Stimulated activated effector memory CD8-positive, alpha-beta T cell treated with anti-CD3 and anti-CD28 coated beads, Interleukin-12 subunit alpha, Interleukin-12 subunit beta, amount 100 ng/mL, for 72 hours (primary cell): ENCODE measurements around the gene POLH.
"Not testable (repeated sequence)": the region's sequence is repeated elsewhere in the genome, so short reads cannot be mapped to it uniquely, and the experiment has no call there.

Experiments
- ATAC-seq: fragments of 150-1000 bp; cut with Tn5 transposase; 2 replicates; pipeline ENCODE4 v1.10.0; 2021
- DNase-seq, 2 donors: peaks; one replicate each; pipeline ENCODE4 v3.0.0; 2021 to 2022; ENCODE audit warnings: low spot score in 2 of 2
- H3K27ac Mint-ChIP-seq: one replicate; pipeline ENCODE4 v1.8.0; 2022; ENCODE audit warnings: mild to moderate bottlenecking, mixed read lengths
- H3K36me3 Mint-ChIP-seq: one replicate; pipeline ENCODE4 v1.8.0; 2022; ENCODE audit warnings: mild to moderate bottlenecking, mixed read lengths
- H3K4me1 Mint-ChIP-seq: one replicate; pipeline ENCODE4 v1.8.0; 2022; ENCODE audit warnings: mixed read lengths
- H3K4me3 Mint-ChIP-seq: one replicate; pipeline ENCODE4 v1.8.0; 2022; ENCODE audit warnings: mild to moderate bottlenecking, mixed read lengths
- H3K9me3 Mint-ChIP-seq: one replicate; pipeline ENCODE4 v1.8.0; 2022; ENCODE audit warnings: mixed read lengths

POLH gene

DNA sequence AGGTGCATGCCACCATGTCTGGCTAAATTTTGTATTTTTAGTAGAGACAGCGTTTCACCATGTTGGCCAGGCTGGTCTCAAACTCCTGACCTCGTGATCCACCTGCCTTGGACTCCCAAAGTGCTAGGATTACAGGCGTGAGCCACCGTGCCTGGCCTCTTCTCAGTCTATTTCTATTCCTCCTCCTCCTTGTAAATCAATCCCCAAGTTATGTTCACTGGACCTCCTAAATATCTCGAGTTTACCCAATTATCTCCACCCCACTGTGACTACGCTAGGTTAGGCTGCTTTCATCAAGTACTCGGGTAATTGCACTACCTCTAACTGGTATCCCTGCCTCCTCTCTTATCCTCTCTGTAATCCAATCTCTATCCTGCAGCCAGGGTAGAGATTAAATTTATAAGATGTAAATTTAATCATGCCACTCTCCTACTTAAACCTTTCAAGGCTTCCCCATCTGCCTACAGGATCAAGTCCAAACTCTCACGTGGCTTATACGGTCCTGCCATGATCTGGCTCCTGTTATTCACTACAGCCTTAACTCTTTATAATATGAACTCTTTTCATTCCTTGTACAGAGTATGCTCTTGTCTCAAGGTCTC lies 58.8 kb downstream of the POLH start:
- Mint-ChIP-seq H3K4me3 (peak overlapping the region; percentile 97), H3K36me3 (peaks cover 54% of the 10 kb centered on the region), H3K27ac (peak overlapping the region; percentile 96), H3K4me1 (peaks cover 37% of the 10 kb centered on the region), H3K9me3 (no peaks in the 10 kb centered on the region)
- DNase-seq = no peak
- ATAC-seq = no peak

GRCh38 chr6:43635387-43636307 lies 59.7 kb downstream of the POLH start, which contains the start of gene MAD2L1BP:
TSS of gene MAD2L1BP (plus strand) at chr6:43635840. CDS start at chr6:43635876, 36 bp downstream.
- peak within 1 kb of the TSS; percentile 97 for H3K4me3 Mint-ChIP-seq
- peak within 1 kb of the TSS; percentile 96 for H3K27ac Mint-ChIP-seq
- peaks cover 39% of the 10 kb centered on the region for H3K4me1 Mint-ChIP-seq
- no peaks in the 10 kb centered on the region for H3K9me3 Mint-ChIP-seq
- DNase-seq (peak; percentile 75 to 96), ATAC-seq (peak; percentile 91)
- peaks cover 62% of the 10 kb centered on the region for H3K36me3 Mint-ChIP-seq

DNA sequence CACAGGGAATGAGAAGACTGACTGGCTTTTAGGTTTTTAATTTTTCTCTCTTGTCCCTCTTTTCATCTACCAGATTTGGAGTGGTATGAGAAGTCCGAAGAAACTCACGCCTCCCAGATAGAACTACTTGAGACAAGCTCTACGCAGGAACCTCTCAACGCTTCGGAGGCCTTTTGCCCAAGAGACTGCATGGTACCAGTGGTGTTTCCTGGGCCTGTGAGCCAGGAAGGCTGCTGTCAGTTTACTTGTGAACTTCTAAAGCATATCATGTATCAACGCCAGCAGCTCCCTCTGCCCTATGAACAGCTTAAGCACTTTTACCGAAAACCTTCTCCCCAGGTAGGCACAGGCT lies 60.3 kb downstream of the POLH start:
- DNase-seq (no peak), ATAC-seq (peak; percentile 20)
- no peaks in the 10 kb centered on the region for H3K9me3 Mint-ChIP-seq
- peak overlapping the region; percentile 96 for H3K27ac Mint-ChIP-seq
- H3K4me3 Mint-ChIP-seq = peak overlapping the region; percentile 97
- peaks cover 69% of the 10 kb centered on the region for H3K36me3 Mint-ChIP-seq
- peaks cover 41% of the 10 kb centered on the region for H3K4me1 Mint-ChIP-seq

- Mint-ChIP-seq H3K36me3 (peaks cover 77% of the 10 kb centered on the region), H3K27ac (peak overlapping the region; percentile 3), H3K4me1 (peaks cover 37% of the 10 kb centered on the region), H3K4me3 (no peak overlapping the region), H3K9me3 (no peaks in the 10 kb centered on the region)
- ATAC-seq (no peak), DNase-seq (no peak)
Observed at GRCh38 chr6:43639984-43640800, 64.2 kb downstream of the POLH start.

GRCh38 chr6:43644940-43645612 lies 69.1 kb downstream of the POLH start, which contains the start of gene RSPH9:
TSS of gene RSPH9 (plus strand) at chr6:43645036. CDS start at chr6:43645099, 63 bp downstream.
- H3K27ac Mint-ChIP-seq = peak within 1 kb of the TSS; percentile 75
- H3K4me3 Mint-ChIP-seq = peak within 1 kb of the TSS; percentile 74
- no peaks in the 10 kb centered on the region for H3K9me3 Mint-ChIP-seq
- peaks cover 28% of the 10 kb centered on the region for H3K36me3 Mint-ChIP-seq
- peak in 1 of 2 donors; percentile 72 for DNase-seq
- ATAC-seq = peak; percentile 86
- peaks cover 16% of the 10 kb centered on the region for H3K4me1 Mint-ChIP-seq

GRCh38 chr6:43645613-43645964 lies 69.6 kb downstream of the POLH start:
- Mint-ChIP-seq H3K27ac (peak overlapping the region; percentile 75), H3K4me3 (peak overlapping the region; percentile 74), H3K36me3 (peaks cover 23% of the 10 kb centered on the region), H3K9me3 (no peaks in the 10 kb centered on the region), H3K4me1 (peaks cover 11% of the 10 kb centered on the region)
- no peak for ATAC-seq
- DNase-seq = no peak

- ATAC-seq (no peak), DNase-seq (no peak)
- Mint-ChIP-seq H3K4me3 (no peak overlapping the region), H3K4me1 (peaks cover 6% of the 10 kb centered on the region), H3K36me3 (peaks cover 2% of the 10 kb centered on the region), H3K27ac (no peak overlapping the region), H3K9me3 (no peaks in the 10 kb centered on the region)
Observed at GRCh38 chr6:43647613-43648012, 71.6 kb downstream of the POLH start.

GRCh38 chr6:43648248-43648647 lies 72.3 kb downstream of the POLH start:
- no peak overlapping the region for H3K4me3 Mint-ChIP-seq
- H3K36me3 Mint-ChIP-seq = no peaks in the 10 kb centered on the region
- H3K9me3 Mint-ChIP-seq = no peaks in the 10 kb centered on the region
- no peak overlapping the region for H3K27ac Mint-ChIP-seq
- no peak for ATAC-seq
- H3K4me1 Mint-ChIP-seq = peaks cover 6% of the 10 kb centered on the region
- no peak for DNase-seq

- not testable (repeated sequence) for H3K27ac Mint-ChIP-seq, ATAC-seq, H3K4me3 Mint-ChIP-seq, H3K36me3 Mint-ChIP-seq, DNase-seq, H3K9me3 Mint-ChIP-seq, H3K4me1 Mint-ChIP-seq
Observed at GRCh38 chr6:43652822-43653221, 76.8 kb downstream of the POLH start.

GRCh38 chr6:43657221-43657802 lies 81.3 kb downstream of the POLH start:
- Mint-ChIP-seq H3K9me3 (no peaks in the 10 kb centered on the region), H3K27ac (no peak overlapping the region), H3K4me3 (no peak overlapping the region), H3K36me3 (no peaks in the 10 kb centered on the region), H3K4me1 (no peaks in the 10 kb centered on the region)
- DNase-seq (no peak), ATAC-seq (no peak)

GRCh38 chr6:43658161-43658560 lies 82.2 kb downstream of the POLH start:
- Mint-ChIP-seq H3K4me1 (no peaks in the 10 kb centered on the region), H3K4me3 (no peak overlapping the region), H3K9me3 (no peaks in the 10 kb centered on the region), H3K36me3 (no peaks in the 10 kb centered on the region), H3K27ac (no peak overlapping the region)
- ATAC-seq = no peak
- DNase-seq = no peak

DNA sequence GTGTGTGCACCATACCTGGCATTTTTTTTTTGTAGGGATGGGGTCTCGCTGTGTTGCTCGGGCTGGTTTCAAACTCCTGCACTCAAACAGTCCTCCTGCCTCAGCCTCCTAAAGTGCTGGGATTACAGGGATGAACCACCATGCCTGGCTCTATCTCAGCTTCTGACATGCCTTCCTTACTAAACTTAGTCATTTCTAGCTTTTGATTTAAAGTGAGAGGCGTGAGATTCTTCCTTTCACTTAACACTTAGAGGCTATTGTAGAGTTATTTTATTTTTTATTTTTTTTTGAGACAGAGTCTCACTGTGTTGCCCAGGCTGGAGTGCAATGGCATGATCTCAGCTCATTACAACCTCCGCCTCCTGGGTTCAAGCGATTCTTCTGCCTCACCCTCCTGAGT lies 87.0 kb downstream of the POLH start:
- ATAC-seq = peak; percentile 44

More for the DNA sequence above, 87.0 kb downstream of the POLH start:
- H3K4me3 Mint-ChIP-seq, H3K9me3 Mint-ChIP-seq, H3K27ac Mint-ChIP-seq, DNase-seq: not testable (repeated sequence)
- peaks cover 17% of the 10 kb centered on the region for H3K36me3 Mint-ChIP-seq
- peaks cover 12% of the 10 kb centered on the region for H3K4me1 Mint-ChIP-seq
